ENCODE measurements around the gene KRR1. TPM values are rescaled to one million over a fixed set of nuclear protein-coding genes. Genes with fewer than 3 reads are reported as not detected.

KRR1 gene
- total and polyA plus RNA-seq, 2 of the 13 experiments (the other 11 are each of a cell fraction or from before 2014, with no cell fraction given), result 19.3 to 103 TPM

DNA sequence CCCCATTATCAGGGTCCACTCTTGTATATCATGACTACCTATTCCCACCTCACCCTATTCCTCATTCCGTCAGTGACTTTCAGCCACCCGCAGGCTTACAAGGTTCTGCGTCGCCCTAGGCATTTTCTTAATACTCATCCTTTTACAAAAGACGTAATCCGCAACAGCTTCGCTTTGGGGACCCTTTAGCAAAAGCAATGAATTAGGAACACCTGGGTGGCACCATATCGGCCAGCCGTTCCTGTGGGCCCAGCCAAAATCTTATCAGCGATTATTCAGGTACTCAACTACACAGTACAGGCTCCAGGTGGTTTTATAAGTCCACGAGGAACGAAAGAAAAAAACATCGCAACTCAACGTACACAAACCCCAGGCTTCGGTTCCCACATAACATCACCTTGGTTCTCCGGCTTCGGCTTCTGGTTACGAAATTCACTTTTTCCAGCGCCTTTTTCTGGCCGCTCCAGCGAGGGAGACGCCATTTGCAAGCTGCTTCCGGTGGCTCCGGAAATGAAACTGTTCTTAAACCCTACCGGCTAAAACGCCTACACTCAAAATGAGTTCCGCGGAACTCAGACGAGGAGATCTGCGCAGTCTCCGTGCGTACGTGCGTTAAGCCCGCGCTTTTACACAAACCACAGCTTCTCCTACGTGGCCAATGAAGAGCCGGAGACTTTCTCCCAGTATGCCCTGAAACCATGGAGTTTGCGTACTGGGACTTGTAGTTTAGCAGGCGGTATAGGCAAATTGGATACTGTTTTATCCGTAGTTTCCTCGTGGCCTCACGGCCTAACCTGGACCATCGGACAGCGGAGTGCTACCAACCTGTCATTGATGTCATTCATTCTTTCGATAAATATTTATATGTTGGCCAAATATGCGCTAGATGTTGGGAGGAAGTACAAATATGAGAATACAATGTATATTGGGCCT, at the start of gene KRR1 (continued):
- TF ChIP-seq, protein P1, sequence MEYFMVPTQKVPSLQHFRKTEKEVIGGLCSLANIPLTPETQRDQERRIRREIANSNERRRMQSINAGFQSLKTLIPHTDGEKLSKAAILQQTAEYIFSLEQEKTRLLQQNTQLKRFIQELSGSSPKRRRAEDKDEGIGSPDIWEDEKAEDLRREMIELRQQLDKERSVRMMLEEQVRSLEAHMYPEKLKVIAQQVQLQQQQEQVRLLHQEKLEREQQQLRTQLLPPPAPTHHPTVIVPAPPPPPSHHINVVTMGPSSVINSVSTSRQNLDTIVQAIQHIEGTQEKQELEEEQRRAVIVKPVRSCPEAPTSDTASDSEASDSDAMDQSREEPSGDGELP (IDR thresholded peaks at IDR 0.05; ENCODE audit: borderline replicate concordance, low read depth), result peak; percentile 60; the same call in 1 of the 2 replicates
- TF ChIP-seq GTF3A (CRISPR knock-in tag; conservative IDR thresholded peaks at IDR 0.05), result no peak
- TF ChIP-seq ZNF280B (CRISPR knock-in tag; IDR thresholded peaks at IDR 0.05; ENCODE audit: borderline replicate concordance), result no peak
- no peak for TF ChIP-seq SKIL (CRISPR knock-in tag; IDR thresholded peaks at IDR 0.05; ENCODE audit: borderline replicate concordance)
- peak; percentile 44; the same call in 1 of the 2 replicates for TF ChIP-seq ZNF703 (CRISPR knock-in tag; IDR thresholded peaks at IDR 0.05; ENCODE audit: borderline replicate concordance)
- 0 out of 2 replicates have a peak, but pooled peaks have one; percentile 21 for TF ChIP-seq GPN1 (CRISPR knock-in tag; IDR thresholded peaks at IDR 0.05; ENCODE audit: borderline replicate concordance)
- TF ChIP-seq ZNF282 (IDR thresholded peaks at IDR 0.05; ENCODE audit: partially characterized antibody), result no peak
- peak; percentile 54; the same call in 1 of the 2 replicates for TF ChIP-seq SIX1 (CRISPR knock-in tag; IDR thresholded peaks at IDR 0.05; ENCODE audit: borderline replicate concordance)
- TF ChIP-seq PPARG (CRISPR knock-in tag; conservative IDR thresholded peaks at IDR 0.05), result peak; percentile 48
- TF ChIP-seq PAWR (CRISPR knock-in tag; IDR thresholded peaks at IDR 0.05; ENCODE audit: borderline replicate concordance), result no peak
- peak; percentile 91 for TF ChIP-seq REPIN1 (CRISPR knock-in tag; IDR thresholded peaks at IDR 0.05; ENCODE audit: borderline replicate concordance, low read depth)
- peak; percentile 73 for TF ChIP-seq ARID3A (IDR thresholded peaks at IDR 0.05; ENCODE audit: low read depth, low read length)
- peak; percentile 26 for TF ChIP-seq ZNF24 (IDR thresholded peaks at IDR 0.05)
- TF ChIP-seq ZNF75D (CRISPR knock-in tag; IDR thresholded peaks at IDR 0.05; ENCODE audit: borderline replicate concordance), result no peak
- peak; percentile 45; the same call in 1 of the 2 replicates for TF ChIP-seq ZBTB20 (CRISPR knock-in tag; IDR thresholded peaks at IDR 0.05; ENCODE audit: borderline replicate concordance, low read depth)
- no peak for TF ChIP-seq HNF4G (IDR thresholded peaks at IDR 0.05; ENCODE audit: borderline replicate concordance, low read depth, low read length)
- TF ChIP-seq HNF4G (CRISPR knock-in tag; IDR thresholded peaks at IDR 0.05; ENCODE audit: borderline replicate concordance, low read depth), result no peak
- TF ChIP-seq FOXO1 (CRISPR knock-in tag; IDR thresholded peaks at IDR 0.05), result 0 out of 2 replicates have a peak, but pooled peaks have one; percentile 43
- peak; percentile 41; the same call in 1 of the 2 replicates for TF ChIP-seq ZNF557 (CRISPR knock-in tag; IDR thresholded peaks at IDR 0.05)
